NK-92 (cell line): ENCODE results near the gene MAP3K3.

Source experiments
- DNase-seq: peaks from one replicate; lab custom pipeline; 2025; ENCODE audit not compliant: unreplicated experiment; lab: John Stamatoyannopoulos, UW

The MAP3K3 gene

DNA sequence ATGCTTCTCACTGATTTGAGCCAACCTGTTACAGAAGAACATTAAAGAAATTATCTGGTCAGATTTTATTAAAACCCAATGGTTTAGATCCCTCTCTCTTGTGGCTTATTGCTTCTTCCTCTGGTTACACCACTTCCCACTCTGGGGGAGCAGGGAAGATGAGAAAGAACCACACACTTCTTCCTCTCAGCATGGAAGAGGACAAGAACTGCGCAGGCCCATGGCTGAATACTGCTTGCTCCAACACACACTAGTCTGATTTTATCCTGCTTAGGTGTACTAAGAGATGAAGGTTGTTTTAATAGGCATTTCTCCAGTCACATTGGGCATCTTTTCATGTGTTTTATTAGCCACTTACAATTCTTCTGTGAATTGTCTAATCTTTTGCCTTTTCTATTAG is 27.6 kb downstream of the MAP3K3 start:
- DNase-seq = no peak

GRCh38 chr17:63652106-63652505 is 29.9 kb downstream of the MAP3K3 start:
- no peak for DNase-seq

DNA sequence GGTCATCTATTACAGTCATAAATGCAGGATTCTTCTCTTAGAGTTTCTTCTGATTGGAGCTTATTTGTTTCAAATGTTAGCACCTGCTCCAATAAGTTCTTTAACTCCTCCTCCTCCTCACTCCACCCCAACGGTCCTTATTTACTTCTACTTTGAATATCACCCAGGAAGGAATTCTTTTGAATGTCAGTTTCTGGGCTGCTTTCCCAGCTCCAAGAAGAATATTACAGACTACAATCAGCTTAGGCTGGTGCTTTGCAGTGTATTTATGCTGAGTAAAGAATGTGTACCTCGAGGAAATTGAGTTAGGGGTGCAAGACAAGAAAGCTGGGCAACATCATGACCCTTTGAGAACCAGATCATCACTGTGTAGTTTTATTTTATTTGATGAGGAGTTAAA is 30.8 kb downstream of the MAP3K3 start:
- DNase-seq = no peak

DNA sequence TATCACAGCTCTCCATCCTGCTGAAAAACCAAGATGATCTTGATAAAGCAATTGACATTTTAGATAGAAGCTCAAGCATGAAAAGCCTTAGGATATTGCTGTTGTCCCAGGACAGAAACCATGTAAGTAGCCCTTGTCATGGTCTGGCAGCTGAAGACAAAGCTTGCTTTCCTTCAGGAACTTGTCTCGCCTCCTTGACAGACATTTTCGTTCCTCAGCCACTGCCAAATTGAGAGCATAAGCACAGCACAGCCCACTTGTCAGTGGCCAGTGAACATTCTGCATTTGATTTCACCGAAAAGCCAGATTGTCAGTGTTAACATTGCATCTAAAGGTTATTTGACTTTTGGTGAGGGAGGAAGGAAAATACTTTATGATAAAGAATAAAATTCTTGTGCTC is 35.6 kb downstream of the MAP3K3 start:
- no peak for DNase-seq

DNA sequence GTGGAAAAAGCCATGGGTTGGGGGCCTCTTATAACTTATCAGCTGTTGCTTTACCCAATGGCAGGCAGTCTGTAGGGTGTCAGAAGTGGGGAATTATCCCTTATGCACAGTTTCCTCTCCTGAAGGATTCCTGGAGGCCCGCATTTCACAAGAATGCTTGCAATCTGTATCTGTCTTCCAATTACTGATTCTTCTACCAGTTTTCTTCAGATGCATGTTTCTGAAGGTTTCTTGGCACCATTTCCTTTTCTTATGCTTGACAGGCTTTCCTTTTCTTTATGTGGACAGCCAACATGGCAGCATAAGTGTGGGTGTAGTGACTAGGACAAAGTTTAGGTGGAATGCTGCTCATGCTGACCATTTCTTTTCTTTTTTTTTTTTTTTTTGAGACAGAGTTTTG is 36.1 kb downstream of the MAP3K3 start:
- DNase-seq = no peak

GRCh38 chr17:63659850-63660249 is 37.6 kb downstream of the MAP3K3 start:
- no peak for DNase-seq

GRCh38 chr17:63665527-63666214 is 43.5 kb downstream of the MAP3K3 start:
- DNase-seq = no peak

DNA sequence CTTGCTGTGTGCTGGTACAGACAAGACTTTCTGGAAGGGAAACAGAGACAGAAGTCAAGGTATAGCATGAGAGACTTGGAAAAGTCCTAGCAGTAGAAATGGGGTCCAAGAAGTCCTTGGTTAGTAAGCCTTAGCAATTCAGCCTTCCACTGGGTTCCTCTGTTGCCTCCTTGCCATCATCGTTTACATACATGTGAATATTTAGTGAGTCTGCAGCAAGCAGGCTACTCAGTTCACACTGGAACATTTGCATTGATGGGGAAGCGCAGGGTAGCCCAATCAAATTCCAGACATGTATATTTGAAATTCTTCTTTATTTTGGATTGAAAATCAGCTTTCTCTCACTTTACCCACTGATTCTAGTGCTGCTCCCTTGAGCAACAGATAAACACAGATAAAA is 50.6 kb downstream of the MAP3K3 start:
- no peak for DNase-seq

- no peak for DNase-seq
These were observed 53.0 kb downstream of the MAP3K3 start for GRCh38 chr17:63675231-63675606.

- no peak for DNase-seq
These were observed 53.7 kb downstream of the MAP3K3 start for GRCh38 chr17:63675607-63676546.

GRCh38 chr17:63676584-63676983 is 54.4 kb downstream of the MAP3K3 start:
- no peak for DNase-seq

DNA sequence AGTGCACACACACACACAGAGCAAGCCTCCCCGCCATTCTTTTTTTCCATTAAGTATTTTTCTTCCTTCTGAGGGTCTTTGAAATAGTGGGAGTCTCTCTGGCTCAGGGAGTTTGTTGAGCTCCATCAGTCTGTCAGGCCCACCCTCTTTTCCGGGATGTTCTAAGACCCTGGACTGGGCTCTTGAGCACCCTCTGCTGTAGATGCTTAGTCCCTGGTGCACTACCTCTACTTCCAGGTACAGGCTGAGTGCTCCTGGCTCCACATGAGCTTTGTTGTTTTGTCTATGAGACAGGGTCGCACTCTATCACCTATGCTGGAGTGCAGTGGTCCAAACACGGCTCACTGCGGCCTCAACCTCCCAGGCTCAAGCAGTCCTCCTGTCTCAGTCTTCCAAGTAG is 57.0 kb downstream of the MAP3K3 start:
- no peak for DNase-seq

GRCh38 chr17:63680700-63681099 is 58.5 kb downstream of the MAP3K3 start:
- DNase-seq = no peak

DNA sequence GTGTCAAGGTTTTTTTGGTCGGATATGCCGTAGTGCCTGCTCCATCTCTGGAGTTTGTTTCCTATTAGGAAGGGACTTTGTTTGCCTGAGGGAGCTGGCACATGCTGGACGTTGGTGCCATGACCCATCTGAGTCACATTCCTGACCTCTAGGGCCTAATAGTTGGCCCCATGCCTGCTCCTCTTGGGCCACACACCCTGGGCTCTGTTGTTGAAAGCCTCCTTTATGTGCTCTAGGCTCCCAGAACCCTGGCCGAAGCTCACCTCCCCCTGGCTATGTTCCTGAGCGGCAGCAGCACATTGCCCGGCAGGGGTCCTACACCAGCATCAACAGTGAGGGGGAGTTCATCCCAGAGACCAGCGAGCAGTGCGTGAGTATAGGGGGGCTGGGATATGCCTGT is 59.3 kb downstream of the MAP3K3 start:
- DNase-seq = no peak

GRCh38 chr17:63682441-63682840 is 60.2 kb downstream of the MAP3K3 start:
- no peak for DNase-seq

GRCh38 chr17:63682981-63683380 is 60.8 kb downstream of the MAP3K3 start:
- DNase-seq = no peak

- no peak for DNase-seq
These were observed 62.8 kb downstream of the MAP3K3 start for GRCh38 chr17:63685041-63685440.

- DNase-seq = no peak
These were observed 63.4 kb downstream of the MAP3K3 start for GRCh38 chr17:63685578-63685977.

DNA sequence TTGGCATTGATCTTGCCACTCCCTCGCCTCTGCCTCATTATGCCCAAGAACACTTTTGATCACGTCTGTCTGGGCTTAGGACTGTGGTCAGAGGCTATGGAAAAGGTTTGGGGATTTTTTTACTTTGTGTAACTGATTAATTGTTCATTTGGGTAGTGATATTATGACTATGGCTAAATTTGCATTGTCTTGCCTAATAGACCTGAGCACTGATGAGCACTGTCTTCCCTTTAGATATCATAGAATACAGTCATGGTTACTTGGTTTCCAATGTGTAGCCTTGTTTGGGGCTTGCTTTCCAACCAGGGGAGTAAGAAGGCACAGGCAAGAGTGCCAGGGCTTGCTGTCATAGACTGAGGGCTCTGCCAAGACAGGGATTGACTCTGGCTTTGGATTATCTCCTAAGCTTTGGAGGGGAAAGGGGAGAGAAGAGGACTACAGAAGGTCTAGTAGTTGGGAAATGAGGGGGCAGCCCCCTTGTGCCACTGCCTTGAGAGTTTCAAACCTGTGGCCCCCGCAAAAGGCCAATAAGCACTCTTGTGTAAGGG is 64.0 kb downstream of the MAP3K3 start:
- no peak for DNase-seq

DNA sequence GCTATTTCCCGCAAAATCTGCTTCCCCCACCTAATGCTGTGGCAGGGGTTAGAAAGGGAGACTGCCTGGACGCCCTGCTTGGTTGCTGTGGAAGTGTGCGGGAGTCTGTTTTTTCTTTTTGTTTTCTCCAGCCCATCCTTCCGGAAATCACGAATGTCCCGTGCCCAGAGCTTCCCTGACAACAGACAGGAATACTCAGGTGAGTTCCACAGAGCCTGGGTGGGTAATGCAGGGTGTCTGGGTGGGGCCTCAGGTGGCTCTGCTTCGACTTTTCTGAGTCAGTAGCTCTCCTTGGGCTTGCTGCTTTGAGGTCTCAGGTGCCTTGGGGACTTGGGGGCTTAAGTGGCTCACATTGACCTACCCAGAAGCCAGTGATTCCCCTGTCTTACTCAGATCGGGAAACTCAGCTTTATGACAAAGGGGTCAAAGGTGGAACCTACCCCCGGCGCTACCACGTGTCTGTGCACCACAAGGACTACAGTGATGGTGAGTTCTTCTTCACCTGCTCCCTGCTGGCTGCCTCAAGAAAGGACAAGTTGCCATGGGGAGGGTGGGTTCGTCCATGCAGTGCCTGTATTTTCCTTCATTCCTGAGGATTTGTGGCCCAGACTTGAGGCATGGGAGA is 66.3 kb downstream of the MAP3K3 start:
- DNase-seq = no peak

DNA sequence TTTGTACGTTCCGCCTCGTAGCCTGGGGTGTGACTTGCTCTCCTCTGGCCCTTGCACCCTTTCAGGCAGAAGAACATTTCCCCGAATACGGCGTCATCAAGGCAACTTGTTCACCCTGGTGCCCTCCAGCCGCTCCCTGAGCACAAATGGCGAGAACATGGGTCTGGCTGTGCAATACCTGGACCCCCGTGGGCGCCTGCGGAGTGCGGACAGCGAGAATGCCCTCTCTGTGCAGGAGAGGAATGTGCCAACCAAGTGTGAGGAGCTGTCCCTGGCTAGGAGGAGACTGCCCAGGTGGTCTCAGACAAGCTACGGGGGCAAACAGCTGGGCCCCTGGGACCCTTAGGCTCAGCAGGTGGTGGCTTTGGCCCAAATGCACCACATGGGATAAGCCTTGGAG is 67.3 kb downstream of the MAP3K3 start:
- DNase-seq = no peak
